22Rv1 (cell line): ENCODE measurements around the gene KRTAP10-1.
"Not testable (repeated sequence)": the region's sequence is repeated elsewhere in the genome, so short reads cannot be mapped to it uniquely, and the experiment has no call there.

Source experiments
- H3K27ac ChIP-seq: fragments of 450-650 bp; 2 replicates; pipeline ENCODE4 v1.5.1; 2017
- CTCF ChIP-seq: fragments of 450-650 bp; IDR thresholded peaks from 2 replicates; pipeline ENCODE4 v1.5.1; 2017; ENCODE audit warnings: mild to moderate bottlenecking
- ZFX ChIP-seq: fragments of 450-650 bp; IDR thresholded peaks from 2 replicates; pipeline ENCODE4 v1.6.1; 2017; ENCODE audit warnings: antibody characterized with exemption, borderline replicate concordance

Gene KRTAP10-1

GRCh38 chr21:44574457-44575306 lies 34.7 kb upstream of the KRTAP10-1 start:
- H3K27ac ChIP-seq: no peak overlapping the region
- 0 out of 2 replicates have a peak, but pooled peaks have one; percentile 12 for TF ChIP-seq CTCF
- no peak for TF ChIP-seq ZFX

- H3K27ac ChIP-seq: not testable (repeated sequence)
Observed at GRCh38 chr21:44573630-44574456, 33.8 kb upstream of the KRTAP10-1 start, which contains the start of gene KRTAP10-4. Gene KRTAP10-4 (plus strand): TSS chr21:44573729. CDS start chr21:44573759, 30 bp downstream.

- no peak overlapping the region for H3K27ac ChIP-seq
- no peak for TF ChIP-seq ZFX
- no peak for TF ChIP-seq CTCF
Observed at GRCh38 chr21:44572959-44573583, 33.1 kb upstream of the KRTAP10-1 start.

GRCh38 chr21:44571844-44572782 lies 32.1 kb upstream of the KRTAP10-1 start:
- H3K27ac ChIP-seq: no peak overlapping the region
- TF ChIP-seq ZFX: no peak
- TF ChIP-seq CTCF: no peak

- H3K27ac ChIP-seq: no peak overlapping the region
- no peak for TF ChIP-seq ZFX
- no peak for TF ChIP-seq CTCF
Observed at GRCh38 chr21:44571296-44571695, 31.3 kb upstream of the KRTAP10-1 start.

GRCh38 chr21:44569861-44570517 lies 30.0 kb upstream of the KRTAP10-1 start:
- H3K27ac ChIP-seq: no peak overlapping the region
- no peak for TF ChIP-seq CTCF
- TF ChIP-seq ZFX: no peak
